ENCODE data around the gene REXO4. TPM values are rescaled to one million over a fixed set of nuclear protein-coding genes. Genes with fewer than 3 reads are reported as not detected.

The REXO4 gene
- total and polyA plus RNA-seq, 2 experiments from 2014 or later: 31.1 to 36.3 TPM

GRCh38 chr9:133449760-133450159 lies 31.9 kb upstream of the REXO4 start (continued):
- TF ChIP-seq, protein P1, sequence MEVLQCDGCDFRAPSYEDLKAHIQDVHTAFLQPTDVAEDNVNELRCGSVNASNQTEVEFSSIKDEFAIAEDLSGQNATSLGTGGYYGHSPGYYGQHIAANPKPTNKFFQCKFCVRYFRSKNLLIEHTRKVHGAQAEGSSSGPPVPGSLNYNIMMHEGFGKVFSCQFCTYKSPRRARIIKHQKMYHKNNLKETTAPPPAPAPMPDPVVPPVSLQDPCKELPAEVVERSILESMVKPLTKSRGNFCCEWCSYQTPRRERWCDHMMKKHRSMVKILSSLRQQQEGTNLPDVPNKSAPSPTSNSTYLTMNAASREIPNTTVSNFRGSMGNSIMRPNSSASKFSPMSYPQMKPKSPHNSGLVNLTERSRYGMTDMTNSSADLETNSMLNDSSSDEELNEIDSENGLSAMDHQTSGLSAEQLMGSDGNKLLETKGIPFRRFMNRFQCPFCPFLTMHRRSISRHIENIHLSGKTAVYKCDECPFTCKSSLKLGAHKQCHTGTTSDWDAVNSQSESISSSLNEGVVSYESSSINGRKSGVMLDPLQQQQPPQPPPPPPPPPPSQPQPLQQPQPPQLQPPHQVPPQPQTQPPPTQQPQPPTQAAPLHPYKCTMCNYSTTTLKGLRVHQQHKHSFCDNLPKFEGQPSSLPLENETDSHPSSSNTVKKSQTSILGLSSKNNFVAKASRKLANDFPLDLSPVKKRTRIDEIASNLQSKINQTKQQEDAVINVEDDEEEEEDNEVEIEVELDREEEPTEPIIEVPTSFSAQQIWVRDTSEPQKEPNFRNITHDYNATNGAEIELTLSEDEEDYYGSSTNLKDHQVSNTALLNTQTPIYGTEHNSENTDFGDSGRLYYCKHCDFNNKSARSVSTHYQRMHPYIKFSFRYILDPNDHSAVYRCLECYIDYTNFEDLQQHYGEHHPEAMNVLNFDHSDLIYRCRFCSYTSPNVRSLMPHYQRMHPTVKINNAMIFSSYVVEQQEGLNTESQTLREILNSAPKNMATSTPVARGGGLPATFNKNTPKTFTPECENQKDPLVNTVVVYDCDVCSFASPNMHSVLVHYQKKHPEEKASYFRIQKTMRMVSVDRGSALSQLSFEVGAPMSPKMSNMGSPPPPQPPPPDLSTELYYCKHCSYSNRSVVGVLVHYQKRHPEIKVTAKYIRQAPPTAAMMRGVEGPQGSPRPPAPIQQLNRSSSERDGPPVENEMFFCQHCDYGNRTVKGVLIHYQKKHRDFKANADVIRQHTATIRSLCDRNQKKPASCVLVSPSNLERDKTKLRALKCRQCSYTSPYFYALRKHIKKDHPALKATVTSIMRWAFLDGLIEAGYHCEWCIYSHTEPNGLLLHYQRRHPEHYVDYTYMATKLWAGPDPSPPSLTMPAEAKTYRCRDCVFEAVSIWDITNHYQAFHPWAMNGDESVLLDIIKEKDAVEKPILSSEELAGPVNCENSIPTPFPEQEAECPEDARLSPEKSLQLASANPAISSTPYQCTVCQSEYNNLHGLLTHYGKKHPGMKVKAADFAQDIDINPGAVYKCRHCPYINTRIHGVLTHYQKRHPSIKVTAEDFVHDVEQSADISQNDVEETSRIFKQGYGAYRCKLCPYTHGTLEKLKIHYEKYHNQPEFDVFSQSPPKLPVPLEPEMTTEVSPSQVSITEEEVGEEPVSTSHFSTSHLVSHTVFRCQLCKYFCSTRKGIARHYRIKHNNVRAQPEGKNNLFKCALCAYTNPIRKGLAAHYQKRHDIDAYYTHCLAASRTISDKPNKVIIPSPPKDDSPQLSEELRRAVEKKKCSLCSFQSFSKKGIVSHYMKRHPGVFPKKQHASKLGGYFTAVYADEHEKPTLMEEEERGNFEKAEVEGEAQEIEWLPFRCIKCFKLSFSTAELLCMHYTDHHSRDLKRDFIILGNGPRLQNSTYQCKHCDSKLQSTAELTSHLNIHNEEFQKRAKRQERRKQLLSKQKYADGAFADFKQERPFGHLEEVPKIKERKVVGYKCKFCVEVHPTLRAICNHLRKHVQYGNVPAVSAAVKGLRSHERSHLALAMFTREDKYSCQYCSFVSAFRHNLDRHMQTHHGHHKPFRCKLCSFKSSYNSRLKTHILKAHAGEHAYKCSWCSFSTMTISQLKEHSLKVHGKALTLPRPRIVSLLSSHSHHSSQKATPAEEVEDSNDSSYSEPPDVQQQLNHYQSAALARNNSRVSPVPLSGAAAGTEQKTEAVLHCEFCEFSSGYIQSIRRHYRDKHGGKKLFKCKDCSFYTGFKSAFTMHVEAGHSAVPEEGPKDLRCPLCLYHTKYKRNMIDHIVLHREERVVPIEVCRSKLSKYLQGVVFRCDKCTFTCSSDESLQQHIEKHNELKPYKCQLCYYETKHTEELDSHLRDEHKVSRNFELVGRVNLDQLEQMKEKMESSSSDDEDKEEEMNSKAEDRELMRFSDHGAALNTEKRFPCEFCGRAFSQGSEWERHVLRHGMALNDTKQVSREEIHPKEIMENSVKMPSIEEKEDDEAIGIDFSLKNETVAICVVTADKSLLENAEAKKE (CRISPR knock-in tag; IDR thresholded peaks at IDR 0.05): no peak

GRCh38 chr9:133448487-133448972 lies 30.7 kb upstream of the REXO4 start:
- H2AFZ ChIP-seq: no peak overlapping the region
- no peaks in the 10 kb centered on the region for H3F3A ChIP-seq (replicated peaks; ENCODE audit: low read depth)
- 0 out of 3 replicates have a peak, but pooled peaks have one; percentile 20 for ATAC-seq
- TF ChIP-seq CREB1 (CRISPR knock-in tag; IDR thresholded peaks at IDR 0.05; ENCODE audit: low read depth): no peak
- no peak for TF ChIP-seq NANOG (IDR thresholded peaks at IDR 0.05; ENCODE audit: borderline replicate concordance)
- no peak for TF ChIP-seq POLR2AphosphoS5 (IDR thresholded peaks at IDR 0.05; ENCODE audit: low read depth)
- TF ChIP-seq EZH2phosphoT487 (IDR thresholded peaks at IDR 0.05; ENCODE audit: unreplicated experiment): no peak
- no peak for TF ChIP-seq ETS1 (IDR thresholded peaks at IDR 0.05)
- no peak for TF ChIP-seq CTCF (conservative IDR thresholded peaks at IDR 0.05; ENCODE audit: low read depth in 2 of 2)

More at GRCh38 chr9:133448487-133448972, 30.7 kb upstream of the REXO4 start:
- no peaks in the 10 kb centered on the region for H3K4me1 ChIP-seq (ENCODE audit: insufficient read depth)
- no peaks in the 10 kb centered on the region for H3K9me3 Mint-ChIP-seq
- H3K4me3 Mint-ChIP-seq: no peak overlapping the region
- no peaks in the 10 kb centered on the region for H3K36me3 ChIP-seq (ENCODE audit: insufficient read depth)
- peaks cover 4% of the 10 kb centered on the region for H3K27me3 Mint-ChIP-seq (ENCODE audit: insufficient read depth, low read depth, poor library complexity)
- no peak overlapping the region for H3K27ac ChIP-seq (ENCODE audit: low read depth)
- H3K4me3 ChIP-seq: no peak overlapping the region
- H3K4me2 ChIP-seq: no peak overlapping the region
- H3K36me3 Mint-ChIP-seq (ENCODE audit: low read depth): no peaks in the 10 kb centered on the region; the same call in 2 of the 3 replicates
- no peaks in the 10 kb centered on the region for H3K4me1 Mint-ChIP-seq
- H3K27ac Mint-ChIP-seq: no peak overlapping the region
- no peaks in the 10 kb centered on the region for H3K27me3 ChIP-seq (ENCODE audit: insufficient read depth)
- DNase-seq (ENCODE audit: low spot score): no peak
- H3K9me2 ChIP-seq (ENCODE audit: insufficient read depth): no peaks in the 10 kb centered on the region
- no peaks in the 10 kb centered on the region for H4K20me1 ChIP-seq (replicated peaks; ENCODE audit: insufficient read depth)
- H3K79me2 ChIP-seq (replicated peaks; ENCODE audit: insufficient read depth): no peaks in the 10 kb centered on the region

All from GM23338 (cell line).